ENCODE results near the gene SPG21. TPM values are rescaled to one million over a fixed set of nuclear protein-coding genes. Genes with fewer than 3 reads are reported as not detected.

SPG21 gene
- total and polyA plus RNA-seq, 2 of the 13 experiments (the other 11 are each of a cell fraction or from before 2014, with no cell fraction given) = 36.7 to 42.4 TPM

DNA sequence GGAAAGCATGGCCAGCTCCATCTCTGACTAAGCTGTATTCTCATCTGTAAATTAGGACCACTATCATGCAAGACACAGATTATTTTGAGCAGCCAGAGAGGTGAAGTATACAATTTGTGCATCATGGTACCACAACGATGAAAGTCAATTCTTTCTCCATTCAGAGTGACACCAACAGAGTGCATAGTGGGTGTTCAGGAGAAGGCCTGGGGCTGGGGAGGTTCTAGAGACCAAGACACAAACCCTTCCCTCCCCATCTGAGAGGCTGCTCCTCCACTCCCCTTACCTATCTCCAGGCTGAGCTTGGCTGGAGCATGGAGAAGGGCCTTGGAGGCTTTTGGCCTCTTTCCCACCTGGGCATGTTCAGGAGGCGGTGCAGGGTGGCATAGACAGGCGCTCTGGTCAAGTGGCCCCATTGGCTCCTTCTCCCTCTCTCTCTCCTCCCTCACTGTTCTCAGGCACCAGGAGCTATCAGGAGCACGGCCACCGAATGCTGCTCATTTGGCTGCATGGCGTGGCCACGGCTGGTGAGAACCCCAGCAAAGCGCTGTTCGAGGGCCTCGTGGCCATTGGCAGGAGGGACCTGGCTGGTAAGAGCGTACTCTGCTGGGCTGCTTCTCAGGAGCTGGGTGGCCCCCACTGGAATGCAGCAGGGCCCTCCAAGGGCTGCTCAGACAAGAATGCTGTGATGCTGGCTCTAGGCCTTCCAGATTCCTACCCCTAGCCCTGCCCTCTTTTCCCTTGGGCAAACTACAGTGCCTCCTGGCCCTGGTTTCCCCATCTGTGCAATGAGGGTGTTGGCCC lies 40.1 kb downstream of the SPG21 start:
- H3K4me2 ChIP-seq (ENCODE audit: low read depth, low read length) = no peak overlapping the region
- no peak overlapping the region for H2AFZ ChIP-seq (ENCODE audit: low read length)
- H3K79me2 ChIP-seq (ENCODE audit: insufficient read depth, low read length) = no peaks in the 10 kb centered on the region
- no peak for DNase-seq (ENCODE audit: low spot score)
- intact Hi-C loops (cut with micrococcal nuclease; ENCODE audit: unreplicated experiment) (no loop called here), in situ Hi-C loops (cut with HindIII; ENCODE audit: extremely low pct_ligation_motif_present, low pct_unique_long_range_greater_than_20kb) (no loop called here)
- ChIA-PET CTCF (ENCODE audit: low intra/inter-chr PET ratio, low total read pairs) (no interaction called here), POLR2A (no interaction called here)
- H3K27me3 ChIP-seq (ENCODE audit: control insufficient read depth in 1 of 2, insufficient read depth in 2 of 2, low read length in 2 of 2) = no peaks in the 10 kb centered on the region
- H3K4me3 ChIP-seq (replicated peaks in 1 of 3; ENCODE audit: insufficient read depth in 1 of 3, low read depth in 2 of 3, low read length in 3 of 3) = no peak overlapping the region
- no peaks in the 10 kb centered on the region for H3K36me3 ChIP-seq (replicated peaks in 1 of 2; ENCODE audit: control insufficient read depth in 1 of 2, insufficient read depth in 2 of 2, low read length in 2 of 2)
- FAIRE-seq = no peak
- no peak overlapping the region for H3K27ac ChIP-seq (ENCODE audit: extremely low read length, insufficient read depth, low read length)
- 0 out of 2 replicates have a peak, but pooled peaks cover 7% of the 10 kb centered on the region for H3K4me1 ChIP-seq (ENCODE audit: insufficient read depth, low read length)
- peak; percentile 50 for ATAC-seq
- no TSS peak for BruUV-seq (replicated peaks)
- H4K20me1 ChIP-seq (ENCODE audit: insufficient read depth, low read length) = no peaks in the 10 kb centered on the region
- 84% methylated on average over 9 of the region's 11 CpGs for WGBS (ENCODE audit: low lambda C conversion rate)
- no peaks in the 10 kb centered on the region for H3K9me3 ChIP-seq (ENCODE audit: low read length)
- H3K9ac ChIP-seq (ENCODE audit: insufficient read depth, low read depth, low read length) = no peak overlapping the region
- TF ChIP-seq RBFOX2 (IDR thresholded peaks at IDR 0.05; ENCODE audit: low read depth, low read length) = no peak
- peak; percentile 33 for TF ChIP-seq AGO2 (optimal IDR thresholded peaks at IDR 0.05; ENCODE audit: low read depth, low read length)

DNA sequence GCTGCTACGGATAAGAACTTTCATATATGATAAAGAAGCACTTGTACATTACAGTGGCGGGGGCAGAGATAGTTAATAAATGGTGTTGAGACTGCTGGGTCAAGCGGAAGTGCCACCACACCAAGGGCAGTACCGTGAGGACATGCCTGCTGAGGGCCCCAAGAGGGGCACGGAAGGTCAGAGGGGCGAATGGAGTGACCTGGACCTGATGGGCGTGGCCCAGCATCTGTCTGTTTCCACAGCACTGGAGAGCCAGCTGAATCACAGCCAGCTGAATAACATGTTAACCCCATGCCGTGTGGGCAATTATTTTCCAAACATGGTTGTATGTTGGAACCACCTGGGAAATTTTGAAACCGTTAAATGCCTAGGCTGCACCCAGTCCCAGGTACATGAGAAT lies 40.8 kb downstream of the SPG21 start:
- ChIA-PET POLR2A (no interaction called here), CTCF (ENCODE audit: low intra/inter-chr PET ratio, low total read pairs) (no interaction called here)
- no peak overlapping the region for H3K4me2 ChIP-seq (ENCODE audit: low read depth, low read length)
- no peak for FAIRE-seq
- H3K27me3 ChIP-seq (ENCODE audit: control insufficient read depth in 1 of 2, insufficient read depth in 2 of 2, low read length in 2 of 2) = no peaks in the 10 kb centered on the region
- intact Hi-C loops (cut with micrococcal nuclease; ENCODE audit: unreplicated experiment) = no loop called here
- H3K9me3 ChIP-seq (ENCODE audit: low read length) = no peaks in the 10 kb centered on the region
- no peak overlapping the region for H3K9ac ChIP-seq (ENCODE audit: insufficient read depth, low read depth, low read length)
- no peak for DNase-seq (ENCODE audit: low spot score)
- in situ Hi-C loops (cut with HindIII; ENCODE audit: extremely low pct_ligation_motif_present, low pct_unique_long_range_greater_than_20kb) = no loop called here
- no peaks in the 10 kb centered on the region for H4K20me1 ChIP-seq (ENCODE audit: insufficient read depth, low read length)
- H3K4me3 ChIP-seq (replicated peaks in 1 of 3; ENCODE audit: insufficient read depth in 1 of 3, low read depth in 2 of 3, low read length in 3 of 3) = no peak overlapping the region
- 0 out of 2 replicates have a peak, but pooled peaks cover 7% of the 10 kb centered on the region for H3K4me1 ChIP-seq (ENCODE audit: insufficient read depth, low read length)
- no peaks in the 10 kb centered on the region for H3K79me2 ChIP-seq (ENCODE audit: insufficient read depth, low read length)
- no TSS peak for BruUV-seq (replicated peaks)
- H3K27ac ChIP-seq (ENCODE audit: extremely low read length, insufficient read depth, low read length) = no peak overlapping the region
- ATAC-seq = peak; percentile 34
- H3K36me3 ChIP-seq (replicated peaks in 1 of 2; ENCODE audit: control insufficient read depth in 1 of 2, insufficient read depth in 2 of 2, low read length in 2 of 2) = no peaks in the 10 kb centered on the region
- H2AFZ ChIP-seq (ENCODE audit: low read length) = no peak overlapping the region
- 38% methylated on average over 9 of the region's 9 CpGs for WGBS (ENCODE audit: low lambda C conversion rate)
- 0 out of 2 replicates have a peak, but pooled peaks have one; percentile 24 for TF ChIP-seq HNRNPL (IDR thresholded peaks at IDR 0.05; ENCODE audit: low read depth, low read length)
- TF ChIP-seq ZMYM4 (CRISPR knock-in tag; IDR thresholded peaks at IDR 0.05) = no peak
- no peak for TF ChIP-seq ZBTB7B (CRISPR knock-in tag; IDR thresholded peaks at IDR 0.05)
- TF ChIP-seq, protein P1, sequence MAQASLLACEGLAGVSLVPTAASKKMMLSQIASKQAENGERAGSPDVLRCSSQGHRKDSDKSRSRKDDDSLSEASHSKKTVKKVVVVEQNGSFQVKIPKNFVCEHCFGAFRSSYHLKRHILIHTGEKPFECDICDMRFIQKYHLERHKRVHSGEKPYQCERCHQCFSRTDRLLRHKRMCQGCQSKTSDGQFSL (CRISPR knock-in tag; IDR thresholded peaks at IDR 0.05) = no peak
- no peak for TF ChIP-seq CENPT (CRISPR knock-in tag; IDR thresholded peaks at IDR 0.05; ENCODE audit: low read depth)
- no peak for TF ChIP-seq ZNF264 (CRISPR knock-in tag; IDR thresholded peaks at IDR 0.05)
- TF ChIP-seq POGZ (CRISPR knock-in tag; IDR thresholded peaks at IDR 0.05) = no peak
- no peak for TF ChIP-seq SOX6 (IDR thresholded peaks at IDR 0.05)
- TF ChIP-seq SOX6 (CRISPR knock-in tag; IDR thresholded peaks at IDR 0.05) = no peak
- no peak for TF ChIP-seq ZNF468 (CRISPR knock-in tag; IDR thresholded peaks at IDR 0.05)
- TF ChIP-seq, protein P2, sequence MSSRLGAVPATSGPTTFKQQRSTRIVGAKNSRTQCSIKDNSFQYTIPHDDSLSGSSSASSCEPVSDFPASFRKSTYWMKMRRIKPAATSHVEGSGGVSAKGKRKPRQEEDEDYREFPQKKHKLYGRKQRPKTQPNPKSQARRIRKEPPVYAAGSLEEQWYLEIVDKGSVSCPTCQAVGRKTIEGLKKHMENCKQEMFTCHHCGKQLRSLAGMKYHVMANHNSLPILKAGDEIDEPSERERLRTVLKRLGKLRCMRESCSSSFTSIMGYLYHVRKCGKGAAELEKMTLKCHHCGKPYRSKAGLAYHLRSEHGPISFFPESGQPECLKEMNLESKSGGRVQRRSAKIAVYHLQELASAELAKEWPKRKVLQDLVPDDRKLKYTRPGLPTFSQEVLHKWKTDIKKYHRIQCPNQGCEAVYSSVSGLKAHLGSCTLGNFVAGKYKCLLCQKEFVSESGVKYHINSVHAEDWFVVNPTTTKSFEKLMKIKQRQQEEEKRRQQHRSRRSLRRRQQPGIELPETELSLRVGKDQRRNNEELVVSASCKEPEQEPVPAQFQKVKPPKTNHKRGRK (CRISPR knock-in tag; IDR thresholded peaks at IDR 0.05) = peak; percentile 48; the same call in 1 of the 2 replicates
- no peak for TF ChIP-seq TBX3 (IDR thresholded peaks at IDR 0.05; ENCODE audit: borderline replicate concordance)
- no peak for TF ChIP-seq ZNF235 (CRISPR knock-in tag; IDR thresholded peaks at IDR 0.05; ENCODE audit: borderline replicate concordance)
- no peak for TF ChIP-seq NR2F6 (IDR thresholded peaks at IDR 0.05)
- 0 out of 2 replicates have a peak, but pooled peaks have one; percentile 41 for TF ChIP-seq NR2F6 (CRISPR knock-in tag; IDR thresholded peaks at IDR 0.05)
- no peak for TF ChIP-seq SATB2 (CRISPR knock-in tag; IDR thresholded peaks at IDR 0.05)
- TF ChIP-seq ATAD3A (CRISPR knock-in tag; IDR thresholded peaks at IDR 0.05) = no peak
